HG03045 (cell line): ENCODE measurements around the gene PIBF1.
"Not testable (repeated sequence)": the region's sequence is repeated elsewhere in the genome, so short reads cannot be mapped to it uniquely, and the experiment has no call there.

Experiments used
- ATAC-seq: cut with Tn5 transposase; IDR thresholded peaks from one replicate; pipeline ENCODE4 v1.9.1; 2021; ENCODE audit warnings: mild to moderate bottlenecking, moderate library complexity; ENCODE audit not compliant: unreplicated experiment

Gene PIBF1, protein sequence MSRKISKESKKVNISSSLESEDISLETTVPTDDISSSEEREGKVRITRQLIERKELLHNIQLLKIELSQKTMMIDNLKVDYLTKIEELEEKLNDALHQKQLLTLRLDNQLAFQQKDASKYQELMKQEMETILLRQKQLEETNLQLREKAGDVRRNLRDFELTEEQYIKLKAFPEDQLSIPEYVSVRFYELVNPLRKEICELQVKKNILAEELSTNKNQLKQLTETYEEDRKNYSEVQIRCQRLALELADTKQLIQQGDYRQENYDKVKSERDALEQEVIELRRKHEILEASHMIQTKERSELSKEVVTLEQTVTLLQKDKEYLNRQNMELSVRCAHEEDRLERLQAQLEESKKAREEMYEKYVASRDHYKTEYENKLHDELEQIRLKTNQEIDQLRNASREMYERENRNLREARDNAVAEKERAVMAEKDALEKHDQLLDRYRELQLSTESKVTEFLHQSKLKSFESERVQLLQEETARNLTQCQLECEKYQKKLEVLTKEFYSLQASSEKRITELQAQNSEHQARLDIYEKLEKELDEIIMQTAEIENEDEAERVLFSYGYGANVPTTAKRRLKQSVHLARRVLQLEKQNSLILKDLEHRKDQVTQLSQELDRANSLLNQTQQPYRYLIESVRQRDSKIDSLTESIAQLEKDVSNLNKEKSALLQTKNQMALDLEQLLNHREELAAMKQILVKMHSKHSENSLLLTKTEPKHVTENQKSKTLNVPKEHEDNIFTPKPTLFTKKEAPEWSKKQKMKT

DNA sequence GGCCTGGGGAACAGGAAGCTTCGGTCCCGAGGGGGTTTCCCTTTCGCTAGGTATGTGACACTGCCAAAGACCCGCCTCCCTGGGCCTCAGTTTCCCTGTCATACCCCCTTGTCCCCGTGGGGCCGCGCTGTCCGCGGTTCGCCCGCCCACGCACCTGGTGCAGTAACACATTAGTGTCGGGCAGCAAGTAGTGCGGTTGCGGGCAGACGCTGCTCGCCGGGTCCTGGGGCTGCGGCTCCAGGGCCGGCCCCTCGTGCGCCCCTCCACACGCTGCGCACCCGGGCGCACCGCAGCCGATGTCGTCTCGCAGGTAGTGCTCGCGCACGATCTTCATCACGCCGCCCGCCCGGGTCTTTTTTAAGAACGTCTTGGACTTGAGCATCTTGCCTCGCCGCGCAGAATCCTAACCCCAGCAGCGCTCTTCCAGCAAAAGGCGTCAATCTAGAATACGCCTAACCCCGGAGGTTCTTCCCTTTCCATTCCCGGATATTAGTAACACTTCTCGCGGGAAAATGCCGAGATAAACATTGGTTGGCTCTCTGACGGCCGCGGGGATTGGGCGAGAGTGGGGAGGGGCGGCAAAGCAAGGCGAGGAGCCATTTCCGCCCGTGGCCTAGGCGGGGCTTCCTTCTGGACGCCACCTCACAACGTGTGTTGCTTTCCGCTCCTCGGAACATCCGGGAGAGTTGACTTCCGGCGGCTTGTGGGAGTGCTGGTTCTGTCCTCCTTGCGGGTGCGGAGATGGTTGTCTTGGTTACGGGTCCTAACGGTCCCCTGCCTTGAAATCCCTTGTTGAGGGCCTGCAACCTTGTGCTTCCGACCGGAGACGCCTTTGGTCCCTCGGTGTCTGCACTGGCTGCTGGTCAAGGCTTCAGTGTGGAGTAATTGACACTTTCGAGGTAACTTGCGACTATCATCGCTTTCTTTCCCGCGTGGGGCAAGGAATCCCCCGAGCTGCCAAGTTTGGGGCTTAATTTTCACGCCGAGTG lies at the start of gene PIBF1, which contains the start of gene DIS3:
Gene PIBF1 (plus strand): TSS at position 683 of the 989 bp plus-strand sequence. CDS start 1,337 bp downstream, outside the sequence.
Gene DIS3 (minus strand): TSS at position 450 of the 989 bp plus-strand sequence. CDS start 68 bp downstream, at position 382.
- peak; percentile 97 for ATAC-seq

GRCh38 chr13:72737033-72737432 lies 44.9 kb upstream of the PIBF1 start:
- no peak for ATAC-seq

- no peak for ATAC-seq
These were observed 41.9 kb upstream of the PIBF1 start for GRCh38 chr13:72740015-72740414.

DNA sequence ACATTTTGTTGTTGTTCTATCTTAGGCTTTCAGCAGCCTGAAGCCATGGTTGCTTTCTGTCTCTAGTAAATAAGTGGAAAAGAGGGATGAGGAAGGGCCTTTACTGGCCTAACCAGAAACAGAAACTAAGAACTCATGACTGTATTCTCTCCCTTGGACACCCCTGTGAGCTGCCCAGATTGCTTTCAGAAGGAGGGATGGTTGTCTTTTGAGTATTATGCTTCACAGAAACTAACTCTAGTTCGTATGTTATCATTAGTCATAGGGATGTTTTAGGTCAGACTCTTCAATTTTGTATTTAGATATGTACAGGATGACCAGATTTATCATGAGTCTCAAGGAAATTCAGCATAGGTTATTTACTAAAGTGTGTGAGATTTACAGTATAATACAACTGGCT lies 36.7 kb upstream of the PIBF1 start:
- ATAC-seq = peak; percentile 74

DNA sequence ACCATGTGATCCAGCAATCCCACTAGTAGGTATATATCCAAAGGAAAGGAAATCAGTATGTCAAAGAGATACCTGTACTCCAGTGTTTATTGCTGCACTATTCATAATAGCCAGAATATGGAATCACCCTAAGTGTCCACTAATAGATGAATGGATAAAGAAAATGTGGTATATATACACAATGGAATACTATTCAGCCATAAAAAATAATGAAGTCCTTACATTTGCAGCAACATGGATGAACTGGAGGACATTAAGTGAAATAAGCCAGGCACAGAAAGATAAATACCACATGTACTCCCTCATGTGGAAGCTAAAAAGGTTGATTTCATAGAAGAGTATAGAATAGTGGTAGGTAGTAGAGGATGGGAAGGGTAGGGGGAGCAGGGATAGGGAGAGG lies 30.7 kb upstream of the PIBF1 start:
- ATAC-seq = no peak

- no peak for ATAC-seq
These were observed 27.8 kb upstream of the PIBF1 start for GRCh38 chr13:72754111-72754510.

DNA sequence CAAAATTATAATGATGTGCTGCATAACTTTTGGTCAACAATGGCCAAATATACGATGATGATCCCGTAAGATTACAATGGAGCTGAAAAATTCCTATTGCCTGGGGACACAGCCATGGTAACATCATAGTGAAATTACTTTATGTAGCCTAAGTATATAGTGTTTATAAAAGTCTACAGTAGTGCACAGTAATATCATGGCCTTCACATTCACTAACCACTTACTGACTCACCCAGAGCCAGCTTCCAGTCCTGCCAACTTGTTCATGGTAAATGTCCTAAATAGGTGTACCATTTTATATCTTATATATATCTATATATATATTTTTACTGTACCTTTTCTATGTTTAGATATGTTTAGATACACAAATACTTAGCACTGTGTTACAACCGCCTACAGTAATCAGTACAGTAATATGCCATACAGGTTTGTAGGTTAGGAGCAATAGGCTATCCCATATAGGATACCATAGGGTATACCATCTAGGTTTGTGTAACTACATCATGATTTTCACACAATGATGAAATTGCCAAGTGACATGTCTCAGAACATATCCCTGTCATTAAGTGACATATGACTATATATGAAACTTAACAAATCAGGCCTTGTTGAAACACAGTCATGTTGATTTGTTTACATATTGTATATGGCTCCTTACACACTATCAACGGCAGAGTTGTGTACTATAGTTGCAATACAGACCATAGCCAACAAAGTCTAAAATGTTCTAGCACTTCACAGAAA lies 24.0 kb upstream of the PIBF1 start:
- no peak for ATAC-seq

- ATAC-seq = no peak
These were observed 21.7 kb upstream of the PIBF1 start for GRCh38 chr13:72760189-72760588.

DNA sequence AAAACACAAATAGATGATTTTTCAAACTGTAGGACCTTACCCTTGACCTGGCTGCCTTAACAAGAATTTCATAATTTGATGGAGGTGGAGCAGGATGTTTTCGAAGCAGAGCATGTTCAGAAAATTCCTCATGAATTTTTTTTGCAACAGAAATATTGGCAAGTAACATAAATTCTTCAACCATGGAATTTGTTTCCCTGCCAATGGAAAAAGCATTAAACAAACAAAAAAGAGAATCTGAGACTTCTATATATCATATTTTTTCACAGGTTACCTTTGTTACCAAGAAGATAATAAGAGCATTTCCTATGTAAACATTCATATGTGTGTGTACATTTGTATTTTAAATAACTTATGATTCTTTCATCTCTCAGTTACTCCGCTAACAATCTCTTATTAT lies 18.5 kb upstream of the PIBF1 start:
- ATAC-seq = no peak

- ATAC-seq = no peak
These were observed 7.9 kb upstream of the PIBF1 start for GRCh38 chr13:72774019-72774418.

GRCh38 chr13:72782717-72783116 lies 784 bp downstream of the PIBF1 start:
- ATAC-seq = no peak

- not testable (repeated sequence) for ATAC-seq
These were observed 2.7 kb downstream of the PIBF1 start for GRCh38 chr13:72784679-72785078.

GRCh38 chr13:72788831-72789230 lies 6.9 kb downstream of the PIBF1 start:
- ATAC-seq = no peak

DNA sequence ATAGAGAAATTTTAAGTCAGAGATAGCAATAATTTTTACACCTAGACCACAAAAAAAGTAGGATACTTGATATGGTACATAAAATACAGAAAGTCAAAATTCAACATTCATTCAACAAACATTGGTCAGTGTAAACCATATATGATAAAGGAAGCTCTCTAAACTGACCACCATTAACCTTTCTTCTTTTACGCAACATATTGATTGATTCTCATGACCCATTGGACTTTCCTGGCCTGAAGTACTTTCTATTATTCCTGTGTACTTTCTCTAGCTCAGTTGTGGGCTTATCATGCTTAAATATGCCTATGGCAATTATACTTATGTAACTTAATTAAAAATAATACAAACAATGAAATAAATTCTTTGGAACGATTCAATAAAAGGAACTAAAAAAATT lies 10.7 kb downstream of the PIBF1 start:
- no peak for ATAC-seq

GRCh38 chr13:72798817-72799216 lies 16.9 kb downstream of the PIBF1 start:
- no peak for ATAC-seq

DNA sequence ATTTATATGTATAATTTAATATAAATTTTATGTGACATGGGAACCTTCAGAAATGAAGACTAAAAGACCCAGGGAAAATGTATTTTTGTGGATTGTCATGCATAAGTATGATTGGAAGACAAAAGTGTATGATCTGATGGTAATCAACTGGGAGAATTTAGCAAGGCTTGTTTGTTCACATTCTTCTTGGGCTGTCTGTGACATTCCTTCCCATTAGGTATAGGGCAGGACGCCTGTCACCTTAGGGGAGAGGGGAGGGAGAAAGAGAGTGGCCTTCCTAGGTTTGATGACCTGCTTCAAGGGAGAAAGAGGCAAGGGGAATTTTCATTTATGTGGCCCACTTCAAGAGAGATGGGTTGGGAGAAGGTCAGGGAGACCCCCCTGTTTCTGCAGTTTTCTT lies 22.4 kb downstream of the PIBF1 start:
- ATAC-seq = no peak

- ATAC-seq = no peak
These were observed 23.9 kb downstream of the PIBF1 start for GRCh38 chr13:72805676-72806346.

DNA sequence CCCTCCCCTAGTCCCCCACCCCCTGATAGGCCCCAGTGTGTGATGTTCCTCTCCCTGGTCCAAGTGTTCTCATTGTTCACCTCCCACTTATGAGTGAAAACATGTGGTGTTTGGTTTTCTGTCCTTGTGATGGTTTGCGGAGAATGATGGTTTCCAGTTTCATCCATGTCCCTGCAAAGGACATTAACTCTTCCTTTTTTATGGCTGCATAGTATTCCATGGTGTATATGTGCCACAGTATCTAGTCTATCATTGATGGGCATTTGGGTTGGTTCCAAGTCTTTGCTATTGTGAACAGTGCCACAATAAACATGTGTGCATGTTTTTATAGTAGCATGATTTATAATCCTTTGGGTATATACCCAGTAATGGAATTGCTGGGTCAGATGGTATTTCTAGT lies 24.6 kb downstream of the PIBF1 start:
- not testable (repeated sequence) for ATAC-seq

- ATAC-seq = no peak
These were observed 27.1 kb downstream of the PIBF1 start for GRCh38 chr13:72808917-72809500.
